Activated T-helper 17 cell treated with anti-CD3 and anti-CD28 coated beads, Interleukin-2, amount 50 U/mL, for 72 hours (primary cell): ENCODE results near the gene TFAP2A. TPM values are rescaled to one million over a fixed set of nuclear protein-coding genes. Genes with fewer than 3 reads are reported as not detected.

ENCODE experiments used
- ATAC-seq: fragments of 150-1000 bp; cut with Tn5 transposase; replicated peaks from 2 replicates; pipeline ENCODE4 v1.10.0; 2021; ENCODE audit warnings: mild to moderate bottlenecking, moderate library complexity
- H3K27ac Mint-ChIP-seq: one replicate; pipeline ENCODE4 v1.8.0; 2022; ENCODE audit warnings: mixed read lengths
- H3K27me3 Mint-ChIP-seq: one replicate; pipeline ENCODE4 v1.8.0; 2022; ENCODE audit warnings: mixed read lengths
- H3K36me3 Mint-ChIP-seq: one replicate; pipeline ENCODE4 v1.8.0; 2022; ENCODE audit warnings: low read depth, mild to moderate bottlenecking, mixed read lengths
- H3K4me1 Mint-ChIP-seq: one replicate; pipeline ENCODE4 v1.8.0; 2022; ENCODE audit warnings: mixed read lengths
- H3K4me3 Mint-ChIP-seq: one replicate; pipeline ENCODE4 v1.8.0; 2022; ENCODE audit warnings: mild to moderate bottlenecking, mixed read lengths
- H3K9me3 Mint-ChIP-seq: one replicate; pipeline ENCODE4 v1.8.0; 2022; ENCODE audit warnings: mixed read lengths
- total RNA-seq, 2 donors: library from RNA; stranded (reverse); gene quantifications; one replicate each; pipeline ENCODE4 v1.2.3, GENCODE V29; 2022

TFAP2A gene
- total RNA-seq, 2 donors from 2014 or later: 0.52 TPM; not detected in 1

DNA sequence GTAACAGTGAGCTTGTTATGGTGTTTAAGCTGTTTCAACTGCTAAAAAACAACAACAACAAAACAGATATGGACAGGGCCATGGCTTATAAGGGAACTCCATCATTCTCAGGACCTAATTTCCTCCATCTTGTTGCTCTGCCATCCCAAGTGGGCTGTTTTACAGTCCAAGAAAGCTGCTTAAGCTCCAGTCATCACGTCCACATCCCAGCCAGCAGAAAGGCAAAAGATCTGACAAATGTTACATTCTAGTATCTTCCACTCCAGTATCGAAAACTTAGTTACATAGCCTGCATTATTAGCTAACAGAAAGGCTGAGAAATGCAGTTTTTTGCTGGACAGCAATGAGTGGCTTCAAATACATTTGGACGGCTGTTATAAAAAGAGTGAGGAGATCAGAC is 23.0 kb upstream of the TFAP2A start:
- Mint-ChIP-seq H3K27me3 (peaks cover 20% of the 10 kb centered on the region), H3K4me1 (no peaks in the 10 kb centered on the region), H3K36me3 (no peaks in the 10 kb centered on the region), H3K4me3 (no peak overlapping the region), H3K9me3 (no peaks in the 10 kb centered on the region), H3K27ac (no peak overlapping the region)
- ATAC-seq: no peak

DNA sequence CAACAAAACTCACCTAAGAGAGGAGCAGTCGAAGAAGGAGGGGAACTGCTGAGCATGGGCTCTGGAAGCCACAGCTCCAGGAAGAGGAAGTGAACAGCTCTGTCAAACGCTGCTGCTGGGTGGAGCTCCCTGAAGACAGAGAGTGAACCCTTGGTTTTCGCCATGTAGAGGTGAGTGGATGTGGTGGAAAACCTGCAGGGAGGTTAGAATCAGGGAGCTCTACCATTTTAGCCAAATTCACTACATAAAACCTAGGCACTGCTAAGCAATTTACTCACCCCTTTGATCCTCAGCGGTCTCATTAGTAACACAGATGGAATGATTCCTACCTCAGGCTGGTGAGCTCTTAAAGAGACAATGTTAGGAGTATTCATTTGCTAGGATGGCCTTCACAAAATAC is 19.4 kb upstream of the TFAP2A start:
- no peaks in the 10 kb centered on the region for H3K4me1 Mint-ChIP-seq
- H3K27ac Mint-ChIP-seq: no peak overlapping the region
- no peak for ATAC-seq

DNA sequence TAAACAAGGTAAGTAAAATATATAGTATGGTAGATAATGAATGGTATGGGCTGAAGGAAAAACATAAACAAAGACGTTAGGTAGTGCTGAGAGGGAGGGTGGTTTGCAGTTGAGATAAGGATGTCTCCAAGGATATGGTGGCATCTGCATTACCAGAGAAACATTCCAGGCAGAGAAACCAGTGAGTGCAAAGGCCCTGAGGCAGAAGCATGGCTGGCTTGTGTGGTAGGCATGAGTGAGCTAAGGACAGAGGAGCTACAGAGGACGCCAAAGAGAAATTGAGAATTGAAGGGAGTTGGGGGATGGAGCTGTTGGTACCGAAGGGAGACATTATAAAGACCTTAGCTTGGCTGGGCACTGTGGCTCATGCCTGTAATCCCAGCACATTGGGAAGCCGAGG is 18.4 kb upstream of the TFAP2A start:
- H3K36me3 Mint-ChIP-seq: no peaks in the 10 kb centered on the region
- no peaks in the 10 kb centered on the region for H3K9me3 Mint-ChIP-seq
- ATAC-seq: no peak
- no peak overlapping the region for H3K27ac Mint-ChIP-seq
- peaks cover 22% of the 10 kb centered on the region for H3K27me3 Mint-ChIP-seq
- no peak overlapping the region for H3K4me3 Mint-ChIP-seq
- no peaks in the 10 kb centered on the region for H3K4me1 Mint-ChIP-seq

More for the DNA sequence above, 19.4 kb upstream of the TFAP2A start:
- Mint-ChIP-seq H3K4me3 (no peak overlapping the region), H3K9me3 (no peaks in the 10 kb centered on the region), H3K27me3 (peaks cover 15% of the 10 kb centered on the region), H3K36me3 (no peaks in the 10 kb centered on the region)

DNA sequence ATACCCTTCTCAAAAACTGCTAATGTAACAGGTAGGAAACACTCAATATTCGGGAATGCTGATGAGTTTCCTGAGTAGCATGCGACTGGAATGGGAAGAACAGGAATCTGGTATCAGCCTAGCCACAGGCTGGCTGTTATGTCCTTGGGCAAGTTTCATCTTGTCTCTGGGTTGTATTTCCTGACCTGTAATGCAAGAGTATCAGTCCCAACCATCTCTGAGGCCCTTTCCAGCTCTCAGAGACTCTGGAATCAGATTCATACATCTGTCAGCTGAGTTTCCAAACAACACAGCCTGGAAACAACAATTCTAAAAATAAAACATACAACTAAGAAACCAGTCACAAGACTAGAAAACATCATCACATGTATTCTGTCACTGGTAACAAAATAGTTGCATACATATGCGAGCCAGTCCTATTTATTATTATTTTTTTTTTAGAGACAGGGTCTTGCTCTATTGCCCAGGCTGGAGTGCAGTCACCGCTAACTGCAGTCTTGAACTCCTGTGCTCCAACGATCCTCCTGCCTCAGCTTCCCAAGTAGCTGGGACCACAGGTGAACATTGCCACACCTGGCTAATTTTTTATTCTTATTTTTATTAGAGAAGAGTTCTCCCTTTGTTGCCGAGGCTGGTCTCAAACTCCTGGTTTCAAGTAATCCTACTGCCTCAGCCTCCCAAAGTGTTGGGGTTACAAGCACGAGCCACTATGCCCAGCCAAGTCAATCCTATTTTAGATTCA is 16.7 kb upstream of the TFAP2A start:
- no peak for ATAC-seq
- Mint-ChIP-seq H3K4me3 (no peak overlapping the region), H3K27me3 (peaks cover 33% of the 10 kb centered on the region), H3K27ac (no peak overlapping the region), H3K4me1 (no peaks in the 10 kb centered on the region), H3K36me3 (no peaks in the 10 kb centered on the region), H3K9me3 (no peaks in the 10 kb centered on the region)

DNA sequence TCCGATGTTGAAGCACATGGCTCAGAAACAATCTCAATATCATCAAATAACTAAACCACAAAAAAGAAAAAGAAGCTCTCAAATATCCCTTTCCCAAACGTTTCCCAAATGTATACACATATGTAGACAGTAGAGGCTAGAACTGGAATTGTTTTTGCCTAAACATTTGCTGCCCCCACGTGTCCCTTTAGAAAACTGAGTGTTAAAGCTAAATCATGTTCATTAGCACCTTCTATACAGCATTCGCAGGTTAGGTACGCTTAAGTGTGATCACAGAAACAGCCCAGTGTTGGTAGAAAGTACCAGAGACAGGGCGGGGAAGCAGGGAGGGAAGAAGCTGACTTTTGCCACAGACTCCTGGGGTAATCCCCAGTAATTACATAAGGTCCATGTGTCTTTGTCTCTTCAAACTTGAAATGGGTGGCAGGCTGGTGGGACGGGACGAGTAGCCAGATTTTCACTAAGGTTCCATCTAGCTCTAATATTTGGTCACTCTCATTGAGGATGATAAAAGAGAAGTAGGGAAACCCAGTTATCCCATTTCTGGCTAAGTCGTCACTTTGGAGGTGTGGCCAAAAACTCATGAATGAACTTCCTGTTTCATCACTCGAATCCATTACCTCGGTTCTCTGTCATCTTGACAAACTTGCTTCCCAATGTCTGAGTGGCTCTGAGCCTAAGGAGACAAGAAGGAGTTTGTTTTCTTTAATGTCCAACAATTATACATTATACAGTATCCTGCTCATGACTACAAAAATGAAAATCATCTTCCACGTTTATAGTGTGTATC is 15.0 kb upstream of the TFAP2A start:
- Mint-ChIP-seq H3K9me3 (no peaks in the 10 kb centered on the region), H3K36me3 (no peaks in the 10 kb centered on the region), H3K27me3 (peaks cover 43% of the 10 kb centered on the region), H3K4me3 (no peak overlapping the region), H3K4me1 (no peaks in the 10 kb centered on the region), H3K27ac (no peak overlapping the region)
- ATAC-seq: peak; percentile 24

DNA sequence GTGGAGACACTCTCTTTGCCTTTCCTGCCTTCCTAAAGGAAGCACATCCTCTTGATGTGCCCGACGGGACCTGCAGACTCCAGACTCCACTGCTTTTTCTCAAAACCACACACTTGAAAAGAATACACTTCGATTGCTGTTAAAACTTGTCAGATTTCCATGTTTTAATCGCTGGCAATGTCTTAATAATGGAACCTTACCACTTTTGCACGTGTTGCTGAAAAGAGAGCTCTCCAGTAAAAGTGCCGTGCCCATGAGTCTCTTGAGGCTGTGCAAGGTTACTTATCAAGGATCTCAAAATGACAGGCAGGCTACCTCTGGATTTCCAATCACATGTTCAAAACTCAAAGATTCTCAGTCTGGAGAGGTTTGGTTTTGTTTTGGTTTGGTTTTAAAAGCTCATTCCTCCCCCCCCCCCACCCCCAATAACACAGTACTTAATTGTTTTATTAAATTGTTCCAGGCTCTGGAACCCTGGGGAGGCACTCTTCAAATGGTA is 12.0 kb upstream of the TFAP2A start:
- Mint-ChIP-seq H3K4me1 (no peaks in the 10 kb centered on the region), H3K27me3 (peaks cover 60% of the 10 kb centered on the region), H3K27ac (no peak overlapping the region), H3K4me3 (peak overlapping the region; percentile 53), H3K9me3 (no peaks in the 10 kb centered on the region), H3K36me3 (no peaks in the 10 kb centered on the region)
- ATAC-seq: no peak

DNA sequence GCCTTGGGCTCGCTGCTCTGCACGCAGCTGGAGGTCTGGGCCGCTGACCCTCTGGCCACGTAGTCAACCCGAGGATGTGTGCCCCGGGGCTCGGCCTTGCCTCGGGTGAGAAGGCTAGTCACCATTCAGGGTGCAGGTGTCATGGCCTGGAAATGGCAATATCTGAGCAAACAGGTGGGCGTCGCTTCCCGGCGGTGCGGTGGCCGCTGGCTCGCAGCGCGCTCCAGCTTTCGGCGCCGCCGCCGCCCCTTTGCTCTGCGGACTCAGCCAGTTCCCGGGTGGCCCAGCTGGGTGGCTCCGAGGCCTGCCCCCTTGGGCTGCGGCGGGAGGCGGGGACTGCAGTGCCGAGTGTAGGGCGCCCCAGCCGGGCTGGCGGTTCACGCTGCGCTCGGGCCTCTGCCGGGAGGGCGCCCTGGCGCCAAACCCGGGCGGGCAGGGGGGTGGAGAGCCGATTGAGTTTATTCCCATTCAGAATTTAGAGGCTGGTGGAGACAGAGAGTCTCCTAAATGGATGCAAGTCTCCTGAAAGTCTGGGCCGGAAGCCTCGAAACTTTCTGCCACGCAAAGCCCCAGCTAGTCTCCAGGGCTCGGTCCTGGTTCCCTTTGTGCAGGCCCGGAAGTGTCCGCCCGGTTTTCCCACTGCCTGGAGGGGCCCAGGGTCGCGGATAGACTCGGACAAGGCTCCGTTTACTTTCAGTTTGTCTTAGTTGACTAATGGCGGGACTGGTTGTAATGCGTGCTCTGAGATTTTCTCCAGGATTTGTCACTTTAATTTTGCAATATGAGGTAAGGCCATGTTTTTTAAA is 11.3 kb upstream of the TFAP2A start:
- no peaks in the 10 kb centered on the region for H3K36me3 Mint-ChIP-seq
- H3K27ac Mint-ChIP-seq: no peak overlapping the region
- no peak for ATAC-seq
- H3K9me3 Mint-ChIP-seq: no peaks in the 10 kb centered on the region
- peak overlapping the region; percentile 53 for H3K4me3 Mint-ChIP-seq
- peaks cover 67% of the 10 kb centered on the region for H3K27me3 Mint-ChIP-seq
- no peaks in the 10 kb centered on the region for H3K4me1 Mint-ChIP-seq

DNA sequence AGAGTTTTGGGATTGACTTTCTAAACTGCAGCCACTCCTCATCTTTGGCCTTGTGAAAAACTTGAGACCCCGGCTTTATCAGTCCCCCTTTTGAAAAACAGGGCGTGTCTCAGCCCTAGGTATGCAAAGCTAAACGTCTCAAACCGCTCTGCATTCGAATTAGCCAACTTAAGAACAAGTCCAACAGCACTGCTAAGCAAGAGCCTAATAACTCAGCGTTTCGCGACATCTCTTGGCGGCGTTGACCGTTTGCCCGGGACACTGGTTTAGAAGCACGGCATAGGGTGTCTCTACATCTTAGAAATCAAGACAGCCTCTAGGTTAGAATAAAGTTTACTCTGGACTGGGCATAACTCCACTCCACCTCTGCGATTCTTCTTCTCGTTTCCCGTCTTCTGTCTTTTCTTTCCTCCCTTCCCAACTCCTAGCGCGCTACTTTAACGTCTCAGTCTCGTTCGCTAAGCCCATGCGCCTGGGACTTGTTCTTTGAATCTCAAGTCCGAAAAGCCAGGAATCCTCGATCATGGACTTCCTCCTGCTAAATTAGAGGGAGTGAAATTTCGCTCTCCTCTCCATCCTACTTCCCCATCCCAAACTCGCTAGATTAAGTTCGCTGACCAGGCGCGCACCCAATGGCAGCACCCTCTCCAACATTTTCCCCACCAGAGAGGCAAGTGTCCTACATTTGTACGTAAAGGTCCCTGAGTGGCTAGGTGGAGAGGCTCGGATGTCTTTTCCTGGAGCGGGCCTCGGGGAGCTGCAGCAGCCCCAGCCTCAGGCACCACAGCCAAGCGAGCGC is 10.5 kb upstream of the TFAP2A start:
- H3K27ac Mint-ChIP-seq: no peak overlapping the region
- H3K4me3 Mint-ChIP-seq: peak overlapping the region; percentile 16
- no peaks in the 10 kb centered on the region for H3K4me1 Mint-ChIP-seq
- H3K9me3 Mint-ChIP-seq: no peaks in the 10 kb centered on the region
- ATAC-seq: no peak
- no peaks in the 10 kb centered on the region for H3K36me3 Mint-ChIP-seq
- peaks cover 72% of the 10 kb centered on the region for H3K27me3 Mint-ChIP-seq

DNA sequence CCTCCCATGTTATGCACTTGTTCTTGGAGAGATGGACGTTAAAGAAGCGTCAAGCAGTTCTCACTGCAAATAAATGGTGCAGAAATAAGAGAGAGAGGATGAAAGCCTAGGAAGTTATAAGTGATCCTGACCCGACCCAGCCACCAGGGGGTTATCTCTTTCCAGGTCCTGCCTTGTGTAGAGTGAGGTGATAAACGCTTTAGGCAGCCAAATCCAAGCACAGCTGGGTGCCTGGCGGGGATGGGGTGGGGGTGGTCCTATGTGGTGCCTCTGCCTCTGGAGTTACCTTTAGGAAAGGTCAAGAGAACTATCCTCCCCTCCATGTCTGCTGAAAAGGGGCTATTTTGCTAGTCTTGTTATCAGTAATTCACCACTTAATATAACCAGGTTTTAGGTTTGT is 9.2 kb upstream of the TFAP2A start:
- Mint-ChIP-seq H3K9me3 (no peaks in the 10 kb centered on the region), H3K27me3 (peaks cover 68% of the 10 kb centered on the region), H3K4me3 (no peak overlapping the region), H3K27ac (no peak overlapping the region), H3K4me1 (no peaks in the 10 kb centered on the region), H3K36me3 (no peaks in the 10 kb centered on the region)
- ATAC-seq: no peak

DNA sequence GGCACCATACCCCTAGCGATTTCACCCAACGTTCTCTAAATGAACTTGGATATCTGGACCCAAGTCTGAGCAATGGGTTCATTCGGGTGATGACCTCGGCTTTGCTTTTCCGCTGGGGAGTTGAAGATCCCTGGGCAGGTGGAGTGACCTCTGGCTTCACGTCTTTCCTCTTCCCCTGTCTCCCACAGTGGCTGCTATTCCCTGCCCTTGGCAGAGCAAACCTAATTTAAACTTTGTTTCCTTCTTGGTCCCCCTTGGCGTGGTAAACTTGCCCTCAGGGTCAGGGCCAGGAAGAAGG is 7.8 kb upstream of the TFAP2A start:
- no peaks in the 10 kb centered on the region for H3K4me1 Mint-ChIP-seq
- no peak overlapping the region for H3K27ac Mint-ChIP-seq
- no peaks in the 10 kb centered on the region for H3K36me3 Mint-ChIP-seq
- H3K27me3 Mint-ChIP-seq: peaks cover 63% of the 10 kb centered on the region
- no peaks in the 10 kb centered on the region for H3K9me3 Mint-ChIP-seq
- ATAC-seq: no peak
- no peak overlapping the region for H3K4me3 Mint-ChIP-seq

DNA sequence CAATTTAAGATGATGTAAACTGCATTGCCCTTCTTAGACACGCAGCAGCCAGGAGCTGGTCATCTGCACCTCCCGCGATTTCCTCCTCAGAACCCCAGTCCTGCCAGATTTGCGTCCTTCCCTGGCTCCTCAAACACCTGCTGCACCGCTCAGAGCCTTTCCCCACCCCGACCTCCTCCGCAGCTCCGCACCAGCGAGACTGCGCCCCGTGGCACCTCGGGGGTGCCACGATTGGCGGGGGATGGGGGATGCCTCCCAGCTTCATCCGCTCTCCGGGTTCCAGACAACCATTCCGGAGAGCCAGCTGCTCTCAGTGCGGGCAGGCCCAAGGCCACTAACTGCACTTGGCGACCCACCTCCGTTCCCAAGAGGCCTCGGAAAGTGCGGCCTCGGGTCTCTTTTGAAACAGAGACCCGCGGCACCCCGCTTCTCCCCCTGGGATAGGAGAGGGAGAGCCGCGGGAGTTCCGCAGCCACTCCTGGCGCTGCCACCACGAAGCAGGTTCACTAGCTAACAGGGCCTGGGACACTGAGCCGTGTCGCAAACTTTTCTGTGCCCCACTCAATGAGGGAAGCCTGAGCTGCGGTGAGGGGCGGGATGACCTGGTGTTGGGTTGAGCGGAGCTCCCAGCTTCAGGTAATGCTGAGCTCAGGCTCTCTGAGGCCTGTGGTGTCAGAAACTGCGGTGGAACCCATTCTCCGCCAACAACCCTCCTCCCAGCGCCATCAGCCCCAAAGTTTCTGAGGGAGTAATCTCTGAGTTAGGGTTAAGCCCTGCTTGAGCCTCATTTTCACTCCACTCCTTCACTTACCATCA is 7.3 kb upstream of the TFAP2A start:
- no peak for ATAC-seq
- Mint-ChIP-seq H3K36me3 (no peaks in the 10 kb centered on the region), H3K27me3 (peaks cover 62% of the 10 kb centered on the region), H3K4me3 (no peak overlapping the region), H3K27ac (no peak overlapping the region), H3K9me3 (no peaks in the 10 kb centered on the region), H3K4me1 (no peaks in the 10 kb centered on the region)

DNA sequence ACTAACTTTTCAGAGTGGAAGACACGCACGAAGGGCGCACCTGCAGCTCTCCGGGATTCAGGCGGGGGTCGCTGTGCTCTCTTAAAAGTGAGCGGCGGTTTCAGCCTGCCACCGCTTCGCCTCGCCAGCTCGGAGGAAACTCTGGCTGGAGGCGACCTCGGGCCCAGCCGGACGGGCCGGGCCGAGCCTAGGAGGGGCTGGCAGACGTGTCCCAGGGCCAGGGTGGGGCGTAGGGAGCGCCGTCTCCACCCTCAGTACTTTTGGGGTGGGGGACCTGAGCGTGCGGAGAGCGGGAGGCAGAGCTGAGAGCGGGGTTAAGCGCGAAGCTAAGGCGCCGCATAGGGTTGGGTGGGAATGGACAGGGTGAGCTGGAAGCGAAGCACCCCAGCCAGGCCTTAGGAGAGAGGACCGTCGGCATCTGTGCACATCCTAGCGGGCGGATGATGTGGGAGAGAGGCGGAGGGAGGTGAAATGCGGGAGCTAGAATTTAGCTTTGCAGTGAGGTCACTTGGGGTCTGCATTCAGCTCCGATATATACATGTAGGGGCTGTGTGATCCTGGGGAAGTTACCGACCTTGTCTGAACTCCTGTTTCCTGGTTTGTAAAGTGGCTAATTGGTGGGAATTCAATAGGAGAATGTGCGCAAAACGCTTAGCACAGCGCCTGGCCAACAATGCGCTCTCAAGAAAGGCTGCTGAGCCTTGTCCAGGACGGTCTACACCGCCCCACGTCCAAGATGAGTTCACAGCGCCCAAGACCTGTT is 6.5 kb upstream of the TFAP2A start:
- Mint-ChIP-seq H3K9me3 (no peaks in the 10 kb centered on the region), H3K36me3 (no peaks in the 10 kb centered on the region), H3K4me3 (no peak overlapping the region), H3K27me3 (peaks cover 63% of the 10 kb centered on the region), H3K27ac (no peak overlapping the region), H3K4me1 (no peaks in the 10 kb centered on the region)
- no peak for ATAC-seq
